AG10803 (cell line): Measurements from ENCODE around the gene CCDC51.

ENCODE experiments used
- DNase-seq: peaks from one replicate; pipeline ENCODE4 v3.0.0; 2010; ENCODE audit warnings: low read depth
- H3K4me3 ChIP-seq: 2 replicates; pipeline ENCODE4 v1.5.1; 2011; ENCODE audit warnings: mild to moderate bottlenecking, low read length, control low read depth
- TF ChIP-seq, protein P1 (sequence below): conservative IDR thresholded peaks from 2 replicates; pipeline ENCODE4 v1.5.1; 2011; ENCODE audit warnings: mild to moderate bottlenecking, low read length, control low read depth, inconsistent platforms

CCDC51 gene

DNA sequence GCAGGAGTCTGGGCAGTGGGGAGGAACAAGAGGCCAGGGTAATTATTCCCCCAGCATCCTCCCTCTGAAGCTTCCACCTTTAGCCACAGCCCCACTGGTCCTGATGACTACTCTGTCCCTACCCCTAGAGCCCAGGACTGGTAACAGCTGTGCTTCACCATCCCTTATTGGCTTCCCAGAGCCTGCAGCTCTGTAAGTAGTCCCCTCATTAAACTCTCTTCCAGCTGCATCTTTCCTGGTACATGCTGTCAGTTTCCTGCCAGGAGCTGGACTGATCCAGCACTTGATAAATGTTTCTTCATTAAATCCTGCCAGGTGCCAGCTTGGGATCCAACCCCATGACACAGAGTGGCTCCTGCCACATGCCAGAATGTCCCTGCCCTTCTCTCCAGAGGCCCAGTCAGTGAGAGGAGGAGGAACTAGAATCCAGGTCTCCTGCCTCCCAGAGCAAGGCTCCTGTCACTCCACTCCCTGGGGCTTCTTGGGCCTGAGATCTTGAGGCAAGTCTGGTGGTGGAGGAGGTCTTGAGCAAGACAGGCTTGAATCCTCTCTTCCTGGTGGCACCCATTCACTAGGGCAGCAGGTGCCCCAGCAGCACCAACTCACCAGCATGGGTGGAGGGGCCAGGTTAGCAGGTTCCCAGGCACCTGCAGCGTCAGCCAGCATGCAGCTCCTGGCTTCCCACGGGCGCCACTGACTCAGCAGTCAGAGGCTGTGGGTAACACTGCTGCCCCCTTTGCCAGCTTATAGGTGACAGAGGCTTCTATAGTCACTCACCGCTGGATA lies 40.3 kb downstream of the CCDC51 start:
- DNase-seq: no peak
- no peak overlapping the region for H3K4me3 ChIP-seq
- TF ChIP-seq, protein P1, sequence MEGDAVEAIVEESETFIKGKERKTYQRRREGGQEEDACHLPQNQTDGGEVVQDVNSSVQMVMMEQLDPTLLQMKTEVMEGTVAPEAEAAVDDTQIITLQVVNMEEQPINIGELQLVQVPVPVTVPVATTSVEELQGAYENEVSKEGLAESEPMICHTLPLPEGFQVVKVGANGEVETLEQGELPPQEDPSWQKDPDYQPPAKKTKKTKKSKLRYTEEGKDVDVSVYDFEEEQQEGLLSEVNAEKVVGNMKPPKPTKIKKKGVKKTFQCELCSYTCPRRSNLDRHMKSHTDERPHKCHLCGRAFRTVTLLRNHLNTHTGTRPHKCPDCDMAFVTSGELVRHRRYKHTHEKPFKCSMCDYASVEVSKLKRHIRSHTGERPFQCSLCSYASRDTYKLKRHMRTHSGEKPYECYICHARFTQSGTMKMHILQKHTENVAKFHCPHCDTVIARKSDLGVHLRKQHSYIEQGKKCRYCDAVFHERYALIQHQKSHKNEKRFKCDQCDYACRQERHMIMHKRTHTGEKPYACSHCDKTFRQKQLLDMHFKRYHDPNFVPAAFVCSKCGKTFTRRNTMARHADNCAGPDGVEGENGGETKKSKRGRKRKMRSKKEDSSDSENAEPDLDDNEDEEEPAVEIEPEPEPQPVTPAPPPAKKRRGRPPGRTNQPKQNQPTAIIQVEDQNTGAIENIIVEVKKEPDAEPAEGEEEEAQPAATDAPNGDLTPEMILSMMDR: no peak

DNA sequence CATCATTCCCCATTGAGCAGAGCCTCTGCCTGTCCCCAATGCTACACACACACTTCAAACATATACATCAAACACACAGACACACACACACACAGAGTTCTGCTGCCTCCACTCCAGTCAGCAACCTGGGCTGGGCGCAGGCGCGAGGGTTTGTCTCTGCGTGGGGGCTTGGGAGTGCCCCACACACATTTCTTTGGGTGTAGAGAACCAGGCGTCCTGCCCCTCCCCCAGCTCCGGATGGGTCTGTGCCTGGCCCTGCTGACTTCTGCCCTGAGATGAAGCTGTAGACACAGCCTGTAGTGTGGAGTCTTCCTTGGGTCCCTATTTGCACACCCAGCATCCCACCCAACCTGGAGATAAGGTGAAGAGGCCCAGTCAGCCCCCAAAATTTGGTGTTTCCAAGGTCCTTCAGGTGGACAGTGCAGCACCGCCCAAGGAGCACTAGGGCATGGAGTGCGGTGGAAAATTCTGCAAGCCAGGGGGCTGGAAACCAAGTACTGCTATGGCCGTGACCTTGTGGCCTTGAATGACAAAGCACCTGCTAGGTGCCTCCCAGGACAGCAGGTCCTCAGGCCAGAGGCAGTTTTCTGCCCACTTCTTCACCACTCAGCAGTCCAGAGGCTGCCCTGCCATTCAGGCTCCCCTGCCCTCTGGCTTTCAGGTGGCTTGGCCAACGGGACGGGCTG lies 41.1 kb downstream of the CCDC51 start:
- DNase-seq: no peak
- TF ChIP-seq, protein P1: no peak
- no peak overlapping the region for H3K4me3 ChIP-seq

DNA sequence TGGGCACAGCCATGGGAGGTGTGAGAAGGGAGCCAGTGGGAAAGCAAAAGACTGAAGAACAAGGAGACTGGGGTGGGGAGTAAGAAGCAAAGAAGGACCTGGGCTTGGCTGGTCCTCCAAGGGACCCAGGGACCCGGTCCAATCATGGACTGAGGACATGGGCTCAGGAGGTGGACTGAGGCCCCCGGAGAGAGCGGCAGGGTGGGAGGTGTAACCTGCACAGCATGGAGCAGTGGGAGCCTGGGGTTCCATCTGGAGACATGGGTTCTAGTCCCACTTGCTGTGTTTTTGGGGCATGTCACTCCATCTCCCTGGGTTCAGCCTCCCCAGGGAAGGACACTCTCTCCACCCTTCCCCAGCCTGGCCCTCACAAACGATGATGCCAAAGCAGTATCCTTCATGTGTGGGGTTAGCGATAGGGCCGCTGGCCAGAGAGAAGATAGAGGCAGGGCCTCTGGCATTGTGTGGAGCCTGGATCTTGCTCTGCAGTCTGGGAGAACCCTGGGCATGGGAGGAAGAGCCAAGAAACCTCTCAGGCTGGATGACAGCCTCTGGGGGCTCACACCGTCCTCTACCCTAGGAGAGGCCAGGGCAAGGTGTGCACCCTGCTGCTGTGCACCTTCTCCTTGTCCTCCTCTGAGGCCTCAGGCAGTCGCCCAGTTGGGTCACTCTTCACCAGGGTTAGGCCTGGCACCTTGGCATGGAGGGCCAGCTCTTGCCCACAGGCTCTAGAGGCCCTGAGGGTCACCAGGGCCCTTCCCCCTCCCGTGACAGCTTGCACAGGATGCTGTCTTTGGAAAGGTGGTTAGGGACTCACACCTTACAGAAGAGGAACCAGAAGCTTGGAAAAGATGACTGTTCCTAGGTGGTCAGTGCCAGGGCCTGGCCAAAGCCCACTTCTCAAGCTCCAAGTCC lies 41.9 kb downstream of the CCDC51 start:
- TF ChIP-seq, protein P1: no peak
- DNase-seq: no peak
- no peak overlapping the region for H3K4me3 ChIP-seq

DNA sequence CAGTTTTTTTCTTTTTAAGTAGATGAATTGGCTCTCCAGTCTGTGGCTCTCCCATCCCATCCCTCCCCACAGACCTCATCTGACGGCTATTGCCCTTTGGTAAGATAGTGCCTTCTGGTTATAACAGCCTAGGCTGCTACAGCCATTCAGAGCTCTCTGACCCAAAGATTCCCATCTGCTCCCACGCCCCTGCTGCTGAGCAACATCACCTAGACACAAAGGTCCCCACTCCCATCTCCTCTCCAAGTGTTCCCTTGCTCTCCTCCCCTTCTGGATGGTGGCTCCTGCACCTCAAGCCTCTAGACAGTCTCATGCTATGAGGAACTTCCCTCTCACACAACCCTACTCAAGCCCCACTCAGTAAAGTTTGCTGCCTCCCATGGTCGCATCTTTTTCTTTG lies 44.2 kb downstream of the CCDC51 start:
- DNase-seq: no peak
- TF ChIP-seq, protein P1: no peak
- H3K4me3 ChIP-seq: no peak overlapping the region

DNA sequence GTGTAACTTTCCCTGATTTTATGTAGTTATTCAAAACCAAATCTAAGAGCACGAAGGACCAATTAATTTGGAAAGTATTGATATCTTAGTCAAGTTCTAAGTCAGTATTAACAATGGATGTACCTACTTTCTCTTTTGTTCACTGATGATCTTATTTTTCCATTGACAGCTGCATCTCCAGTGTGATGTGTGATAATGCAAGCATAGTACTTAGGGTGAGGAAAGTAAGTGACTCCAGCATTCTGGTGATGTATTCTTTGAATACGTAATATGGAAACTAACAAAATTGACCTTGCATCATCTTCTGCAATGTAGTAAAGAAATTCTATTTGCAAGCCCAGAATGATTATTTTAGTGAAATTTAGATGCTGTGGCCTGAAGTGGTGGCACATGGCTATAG lies 45.5 kb downstream of the CCDC51 start:
- TF ChIP-seq, protein P1: no peak
- no peak for DNase-seq
- no peak overlapping the region for H3K4me3 ChIP-seq

DNA sequence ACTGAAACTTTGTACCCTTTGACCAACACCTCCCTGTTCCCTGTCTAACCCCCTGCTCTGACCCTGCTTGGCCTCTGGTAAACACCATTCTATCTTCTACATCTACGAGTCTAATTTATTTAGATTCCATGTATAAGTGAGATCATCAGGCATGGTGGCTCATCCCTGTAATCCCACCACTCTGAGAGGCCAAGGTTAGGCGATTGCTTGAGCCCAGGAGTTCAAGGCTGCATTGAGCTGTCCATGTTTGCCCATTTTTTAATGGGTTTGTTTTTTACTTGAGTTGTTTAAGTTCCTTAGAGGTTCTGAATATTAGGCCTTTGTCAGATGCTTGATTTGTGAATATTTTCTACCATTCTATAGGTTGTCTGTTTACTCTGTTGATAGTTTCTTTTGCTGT lies 51.0 kb downstream of the CCDC51 start:
- no peak for DNase-seq
- TF ChIP-seq, protein P1: no peak
- H3K4me3 ChIP-seq: no peak overlapping the region
